Vagina (tissue), 2 donors: ENCODE results near the gene ANAPC7.
"Not testable (repeated sequence)": the region's sequence is repeated elsewhere in the genome, so short reads cannot be mapped to it uniquely, and the experiment has no call there.

ENCODE experiments used
- POLR2A ChIP-seq, 2 donors: fragments of 450-650 bp; IDR thresholded peaks; one replicate each; pipeline ENCODE4 v1.6.1; 2017; ENCODE audit warnings: antibody characterized with exemption in 2 of 2, mild to moderate bottlenecking in 2 of 2, moderate library complexity in 2 of 2
- POLR2AphosphoS5 ChIP-seq, 2 donors: sonication (generic); formaldehyde crosslinking; IDR thresholded peaks; one replicate each; pipeline ENCODE4 v1.9.0; 2017; ENCODE audit warnings: antibody characterized with exemption in 2 of 2, mild to moderate bottlenecking in 2 of 2, low read depth in 1 of 2; ENCODE audit not compliant: insufficient read depth in 1 of 2
- TF ChIP-seq, protein P1 (sequence below), 3 experiments: fragments of 450-650 bp in 2 of 3; fragments of 200-600 bp in 1 of 3; sonication (generic) in 1 of 3; IDR thresholded peaks; one replicate each; pipeline ENCODE4 v1.5.1; 2017 to 2019; ENCODE audit warnings: antibody characterized with exemption in 3 of 3, mild to moderate bottlenecking in 2 of 3, moderate library complexity in 2 of 3

DNA sequence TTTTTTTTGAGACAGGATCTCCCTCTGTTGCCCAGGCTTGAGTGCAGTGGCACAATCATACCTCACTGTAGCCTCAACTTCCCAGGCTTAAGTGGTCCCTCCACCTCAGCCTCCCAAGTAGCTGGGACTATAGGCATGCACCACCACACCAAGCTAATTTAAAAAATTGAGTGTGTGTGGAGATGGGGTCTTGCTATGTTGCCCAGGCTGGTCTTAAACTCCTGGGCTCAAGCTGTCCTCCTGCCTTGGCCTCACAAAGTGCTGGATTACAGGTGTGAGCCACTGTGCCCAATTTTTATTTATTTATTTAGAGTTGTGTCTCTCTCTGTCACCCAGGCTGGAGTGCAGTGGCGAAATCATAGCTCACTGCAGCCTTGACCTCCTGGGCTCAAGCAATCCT is 17.1 kb upstream of the ANAPC7 start:
- not testable (repeated sequence) for TF ChIP-seq POLR2AphosphoS5 (IDR thresholded peaks at IDR 0.05; ENCODE audit: insufficient read depth in 1 of 2, low read depth in 1 of 2); POLR2A (IDR thresholded peaks at IDR 0.05)
- TF ChIP-seq, protein P1, sequence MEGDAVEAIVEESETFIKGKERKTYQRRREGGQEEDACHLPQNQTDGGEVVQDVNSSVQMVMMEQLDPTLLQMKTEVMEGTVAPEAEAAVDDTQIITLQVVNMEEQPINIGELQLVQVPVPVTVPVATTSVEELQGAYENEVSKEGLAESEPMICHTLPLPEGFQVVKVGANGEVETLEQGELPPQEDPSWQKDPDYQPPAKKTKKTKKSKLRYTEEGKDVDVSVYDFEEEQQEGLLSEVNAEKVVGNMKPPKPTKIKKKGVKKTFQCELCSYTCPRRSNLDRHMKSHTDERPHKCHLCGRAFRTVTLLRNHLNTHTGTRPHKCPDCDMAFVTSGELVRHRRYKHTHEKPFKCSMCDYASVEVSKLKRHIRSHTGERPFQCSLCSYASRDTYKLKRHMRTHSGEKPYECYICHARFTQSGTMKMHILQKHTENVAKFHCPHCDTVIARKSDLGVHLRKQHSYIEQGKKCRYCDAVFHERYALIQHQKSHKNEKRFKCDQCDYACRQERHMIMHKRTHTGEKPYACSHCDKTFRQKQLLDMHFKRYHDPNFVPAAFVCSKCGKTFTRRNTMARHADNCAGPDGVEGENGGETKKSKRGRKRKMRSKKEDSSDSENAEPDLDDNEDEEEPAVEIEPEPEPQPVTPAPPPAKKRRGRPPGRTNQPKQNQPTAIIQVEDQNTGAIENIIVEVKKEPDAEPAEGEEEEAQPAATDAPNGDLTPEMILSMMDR (IDR thresholded peaks at IDR 0.05): not testable (repeated sequence)
